HT-29 (cell line): Measurements from ENCODE around the gene KCNJ4. TPM values are rescaled to one million over a fixed set of nuclear protein-coding genes. Genes with fewer than 3 reads are reported as not detected.
"Not testable (repeated sequence)": the region's sequence is repeated elsewhere in the genome, so short reads cannot be mapped to it uniquely, and the experiment has no call there.

Experiments
- DNase-seq: peaks from one replicate; pipeline ENCODE4 v3.0.0-alpha.2; 2015; ENCODE audit warnings: low spot score
- total RNA-seq: library from RNA; depleted of rRNA; stranded (reverse); fragments of >200 nt; shearing (Covaris generic); gene quantifications from 2 replicates; pipeline ENCODE4 v1.2.3, GENCODE V29; 2014; rRNA removed

The KCNJ4 gene
- total RNA-seq, 1 experiment from 2014 or later: not detected

GRCh38 chr22:38386918-38387317 lies 68.1 kb downstream of the KCNJ4 start:
- DNase-seq: not testable (repeated sequence)

DNA sequence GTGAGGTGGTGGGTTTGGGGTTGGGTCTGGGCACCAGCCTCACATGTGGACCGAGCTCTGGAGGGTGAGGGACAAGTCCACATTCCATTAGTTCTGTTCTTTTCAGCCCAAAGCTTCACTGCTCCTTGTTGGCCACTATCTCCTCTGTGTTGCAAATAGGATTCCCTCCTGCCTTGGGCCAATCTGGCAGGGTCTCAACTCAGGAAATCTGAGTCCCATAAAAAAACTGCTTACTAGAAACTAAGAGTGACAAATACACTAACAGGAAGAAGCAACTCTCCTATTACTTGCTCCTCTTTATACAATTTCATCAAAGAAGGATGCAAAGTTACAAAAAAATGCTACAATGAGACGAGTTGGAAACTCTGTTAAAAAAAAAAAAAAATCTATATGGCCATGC lies 71.6 kb downstream of the KCNJ4 start:
- no peak for DNase-seq

DNA sequence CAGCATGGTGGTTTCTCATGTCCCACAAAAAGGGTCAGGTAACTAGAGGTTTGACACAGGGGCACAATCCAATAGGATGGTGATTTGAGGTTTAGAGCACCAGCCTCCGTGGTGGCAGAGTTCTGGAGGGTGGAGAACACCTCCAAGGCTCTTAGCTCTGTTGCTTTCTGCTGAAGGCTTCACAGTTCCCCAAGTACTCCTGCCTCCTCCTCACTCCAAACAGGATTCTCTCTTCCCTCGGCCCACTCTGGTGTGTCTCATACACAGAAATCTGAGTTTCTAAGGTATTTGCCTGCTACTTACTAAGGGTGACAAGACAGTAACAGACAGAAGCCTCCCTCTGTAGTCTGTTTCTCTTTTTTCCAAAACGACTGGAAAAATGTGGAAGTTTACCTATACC lies 73.6 kb downstream of the KCNJ4 start:
- not testable (repeated sequence) for DNase-seq

Other genes starting within 250 kb of the KCNJ4 start
- gene TMEM184B, start 182.2 kb downstream of the KCNJ4 start, total RNA-seq: 26.9 and 30.7 TPM in 2 replicates
- gene CSNK1E, start 137.8 kb downstream of the KCNJ4 start, total RNA-seq: 127 and 152 TPM in 2 replicates
- gene KDELR3, start 12.9 kb upstream of the KCNJ4 start, total RNA-seq: 20.0 and 31.4 TPM in 2 replicates
- gene DDX17, start 51.1 kb upstream of the KCNJ4 start, total RNA-seq: 630 and 723 TPM in 2 replicates
- not detected in 2 replicates for gene DMC1, start 115.0 kb upstream of the KCNJ4 start, total RNA-seq
- gene FAM227A, start 201.2 kb upstream of the KCNJ4 start, total RNA-seq: 1.5 and 2.7 TPM in 2 replicates
- gene CBY1, start 201.4 kb upstream of the KCNJ4 start, total RNA-seq: 7.3 and 10.5 TPM in 2 replicates
- 46.4 and 46.5 TPM in 2 replicates for gene TOMM22, start 226.8 kb upstream of the KCNJ4 start, total RNA-seq
- 60.5 and 79.2 TPM in 2 replicates for gene JOSD1, start 245.7 kb upstream of the KCNJ4 start, total RNA-seq